Fibroblast of skin of back (primary cell): ENCODE data around the gene RCOR1.
"Not testable (repeated sequence)": the region's sequence is repeated elsewhere in the genome, so short reads cannot be mapped to it uniquely, and the experiment has no call there.

Source experiments
- DNase-seq: peaks from one replicate; pipeline ENCODE4 v3.0.0-alpha.2; 2013

The RCOR1 gene

GRCh38 chr14:102593061-102593824 lies 794 bp downstream of the RCOR1 start:
- DNase-seq, result peak; percentile 43

DNA sequence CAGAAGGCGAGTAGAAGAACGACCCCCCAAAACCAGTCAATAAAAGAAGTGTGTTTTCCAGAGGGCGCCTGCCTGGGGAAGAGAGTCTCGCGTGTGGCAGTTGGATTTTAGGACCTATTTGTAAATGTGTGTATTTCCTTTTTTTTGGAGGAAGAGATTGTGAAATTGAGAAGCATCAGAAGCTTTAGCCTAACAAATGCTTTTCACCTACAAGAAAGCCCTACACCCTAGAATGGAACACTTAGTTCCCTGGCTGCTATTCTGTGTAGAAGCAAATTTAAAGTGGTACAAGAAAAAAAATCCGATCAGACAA lies 1.3 kb downstream of the RCOR1 start:
- DNase-seq, result no peak

DNA sequence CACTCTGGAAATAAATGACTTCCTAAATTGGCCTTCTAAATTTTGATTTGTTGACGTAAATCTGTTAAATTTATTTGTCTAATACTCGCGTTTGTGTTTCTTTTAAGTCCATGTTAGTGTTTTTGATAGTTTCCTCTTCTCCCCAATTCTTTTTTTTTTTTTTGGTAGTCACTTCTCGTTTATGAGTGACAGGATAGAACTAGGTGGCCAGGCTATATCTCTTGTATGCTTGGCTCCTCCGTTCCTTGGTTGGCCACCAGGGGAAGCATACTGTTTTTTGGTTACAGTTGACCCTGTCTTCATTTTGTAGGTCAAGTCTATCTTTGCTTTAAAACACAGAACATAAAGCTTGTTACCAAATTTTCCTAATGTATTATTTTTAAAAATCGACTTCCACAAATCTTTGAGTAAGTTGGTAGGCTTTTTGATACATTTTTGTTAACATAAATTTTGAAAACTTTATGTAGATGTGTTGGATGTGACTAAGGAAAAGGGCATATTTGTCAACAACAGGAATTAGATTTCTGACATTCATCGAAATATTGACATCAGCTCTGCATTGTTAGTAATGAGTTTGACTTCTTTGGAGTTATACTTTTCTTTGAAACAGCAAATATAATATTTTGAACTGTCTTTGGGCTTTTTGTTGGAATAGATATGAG lies 2.2 kb downstream of the RCOR1 start:
- peak; percentile 71 for DNase-seq

- DNase-seq, result no peak
These were observed 9.0 kb downstream of the RCOR1 start for GRCh38 chr14:102601378-102601925.

DNA sequence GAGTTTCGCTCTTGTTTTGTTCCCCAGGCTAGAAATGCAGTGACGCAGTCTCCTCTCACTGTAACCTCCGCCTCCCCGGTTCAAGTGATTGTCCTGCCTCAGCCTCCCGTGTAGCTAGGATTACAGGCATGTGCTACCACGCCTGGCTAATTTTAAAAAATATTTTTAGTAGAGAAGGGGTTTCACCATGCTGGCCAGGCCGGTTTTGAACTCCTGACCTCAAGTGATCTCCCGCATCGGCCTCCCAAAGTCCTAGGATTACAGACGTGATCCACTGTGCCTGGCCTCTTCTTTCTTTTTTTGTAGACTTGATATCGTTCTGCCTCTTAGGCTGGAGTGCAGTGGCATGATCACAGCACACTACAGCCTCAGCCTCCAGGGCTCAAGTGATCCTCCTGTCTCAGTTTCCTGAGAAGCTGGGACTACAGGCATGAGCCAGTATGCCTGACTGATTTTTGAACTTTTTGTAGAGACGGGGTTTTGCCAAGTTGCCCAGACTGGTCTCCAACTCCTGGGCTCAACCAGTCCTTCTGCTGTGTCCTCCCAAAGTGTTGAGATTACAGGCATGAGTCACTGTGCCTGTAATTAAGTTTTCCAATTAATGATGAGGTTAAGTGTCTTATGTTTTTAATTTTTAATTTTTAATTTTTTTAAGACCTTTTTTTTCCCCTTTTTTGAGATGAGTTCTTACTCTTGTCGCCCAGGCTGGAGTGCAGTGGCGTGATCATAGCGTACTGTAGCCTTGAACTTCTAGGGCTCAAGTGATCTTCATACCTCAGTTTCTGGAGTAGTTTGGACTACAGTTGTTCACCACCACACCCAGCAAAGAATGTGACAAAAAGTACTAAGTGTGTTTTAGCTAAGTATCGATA lies 10.2 kb downstream of the RCOR1 start:
- DNase-seq, result no peak

DNA sequence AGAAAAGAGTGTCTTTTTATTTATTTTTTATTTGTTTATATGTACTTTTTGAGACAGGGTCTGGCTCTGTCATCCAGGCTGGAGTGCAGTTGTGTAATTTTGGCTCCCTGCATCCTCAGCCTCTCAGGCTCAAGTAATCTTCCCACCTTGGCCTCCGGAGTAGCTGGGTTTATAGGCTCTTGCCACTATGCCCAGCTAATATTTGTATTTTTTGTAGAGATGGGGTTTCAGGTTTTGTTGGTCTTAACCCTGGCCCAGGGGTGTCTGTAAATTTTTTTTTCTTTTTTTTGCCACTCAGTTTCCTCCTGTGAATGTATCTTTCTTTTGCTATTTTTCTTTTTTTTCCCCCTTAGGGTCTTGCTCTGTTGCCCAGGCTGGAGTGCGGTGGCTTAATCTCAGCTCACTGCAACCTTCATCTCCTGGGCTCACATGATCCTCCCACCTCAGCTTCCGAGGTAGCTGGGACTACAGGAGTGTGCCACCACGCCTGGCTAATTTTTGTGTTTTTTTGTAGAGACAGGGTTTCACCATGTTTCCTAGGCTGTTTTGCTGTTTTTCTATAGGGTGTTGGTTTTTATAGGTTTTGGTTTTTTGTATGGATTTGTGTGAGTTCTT lies 11.0 kb downstream of the RCOR1 start:
- no peak for DNase-seq

DNA sequence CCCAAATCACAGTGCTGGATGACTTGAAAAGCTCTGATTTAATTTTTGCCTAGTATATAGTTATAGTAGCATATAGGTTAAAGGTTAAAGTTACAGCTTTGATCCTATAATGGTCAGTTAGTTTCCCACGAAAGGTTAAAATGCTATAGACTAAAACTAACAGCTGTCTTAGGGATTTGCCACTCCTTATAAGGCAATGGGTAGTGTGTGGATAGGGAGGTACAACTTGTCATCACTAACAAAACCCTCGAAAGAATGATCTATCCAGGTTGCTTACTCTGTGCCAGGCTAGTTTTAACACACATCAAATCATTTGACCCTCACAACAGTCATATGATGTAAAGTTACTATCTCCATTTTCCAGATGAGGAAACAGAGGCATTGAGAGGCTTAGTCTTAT lies 11.7 kb downstream of the RCOR1 start:
- DNase-seq, result no peak

DNA sequence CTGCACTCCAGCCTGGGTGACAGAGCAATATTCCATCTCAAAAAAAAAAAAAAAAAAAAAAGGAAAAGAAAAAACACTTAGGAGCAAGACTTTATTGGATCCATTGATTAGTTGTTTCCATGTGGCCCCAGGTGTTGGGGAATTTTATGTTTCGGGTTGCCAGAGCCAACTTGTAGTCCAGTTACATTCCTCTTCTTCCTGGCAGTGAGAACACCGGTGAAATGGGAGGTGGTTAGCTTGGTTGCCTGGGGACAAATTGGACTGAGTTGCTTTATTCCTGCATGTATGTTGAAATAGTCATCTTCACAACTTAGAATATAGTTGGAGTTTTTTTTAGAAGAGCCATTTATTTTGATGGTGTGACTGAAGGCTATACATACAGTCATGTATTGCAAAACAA lies 12.6 kb downstream of the RCOR1 start:
- DNase-seq, result peak; percentile 20

GRCh38 chr14:102606296-102606695 lies 13.8 kb downstream of the RCOR1 start:
- DNase-seq, result no peak

DNA sequence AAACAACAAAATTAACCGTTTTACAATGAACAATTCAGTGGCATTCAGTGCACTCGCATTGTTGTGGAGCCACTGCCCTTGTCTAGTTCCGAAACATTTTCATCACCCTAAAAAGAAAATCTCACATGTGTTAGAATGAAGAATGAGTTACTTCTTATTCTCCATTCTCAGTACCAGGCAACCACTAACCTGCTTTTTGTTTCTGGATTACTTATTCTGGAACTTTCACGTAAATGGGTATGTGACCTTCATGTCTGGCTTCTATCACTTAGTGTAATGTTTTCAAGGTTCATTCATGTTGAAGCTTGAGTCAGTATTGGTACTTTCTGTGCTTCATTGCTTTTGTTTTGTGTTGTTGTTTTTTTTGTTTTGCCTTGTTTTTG lies 15.6 kb downstream of the RCOR1 start:
- DNase-seq, result no peak

DNA sequence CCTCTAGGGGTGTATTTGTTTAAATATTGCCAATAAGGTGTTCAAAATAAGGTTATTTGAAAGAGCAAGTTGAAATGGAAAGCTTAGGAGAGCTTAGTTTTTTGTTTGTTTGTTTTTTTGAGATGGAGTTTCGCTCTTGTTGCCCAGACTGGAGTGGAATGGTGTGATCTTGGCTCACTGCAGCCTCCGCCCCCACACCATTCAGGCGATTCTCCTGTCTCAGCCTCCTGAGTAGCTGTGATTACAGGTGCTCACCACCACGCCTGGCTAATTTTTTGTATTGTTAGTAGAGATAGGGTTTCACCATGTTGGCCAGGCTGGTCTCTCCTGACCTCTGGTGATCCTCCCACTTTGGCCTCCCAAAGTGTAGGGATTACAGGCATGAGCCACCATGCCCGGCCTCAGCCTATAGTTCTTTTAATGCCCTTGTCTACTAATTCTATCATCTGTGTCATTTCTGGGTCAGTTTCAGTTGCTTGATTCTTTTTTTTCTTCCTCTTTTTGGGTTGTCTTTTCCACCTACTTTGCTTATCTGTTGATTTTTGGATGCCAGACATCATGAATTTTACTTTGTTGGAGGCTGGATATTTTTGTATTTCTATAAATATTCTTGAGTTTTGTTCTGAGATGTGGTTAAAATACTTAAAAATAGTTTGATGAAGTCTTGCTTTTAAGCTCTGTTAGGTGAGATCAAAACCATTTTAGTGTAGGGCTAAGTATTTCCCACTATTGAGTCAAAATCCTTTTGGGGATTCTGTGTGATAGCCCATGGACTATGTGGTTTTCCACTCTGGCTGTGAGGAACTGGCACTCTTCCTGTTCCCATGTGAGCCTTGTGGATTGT lies 18.7 kb downstream of the RCOR1 start:
- no peak for DNase-seq

DNA sequence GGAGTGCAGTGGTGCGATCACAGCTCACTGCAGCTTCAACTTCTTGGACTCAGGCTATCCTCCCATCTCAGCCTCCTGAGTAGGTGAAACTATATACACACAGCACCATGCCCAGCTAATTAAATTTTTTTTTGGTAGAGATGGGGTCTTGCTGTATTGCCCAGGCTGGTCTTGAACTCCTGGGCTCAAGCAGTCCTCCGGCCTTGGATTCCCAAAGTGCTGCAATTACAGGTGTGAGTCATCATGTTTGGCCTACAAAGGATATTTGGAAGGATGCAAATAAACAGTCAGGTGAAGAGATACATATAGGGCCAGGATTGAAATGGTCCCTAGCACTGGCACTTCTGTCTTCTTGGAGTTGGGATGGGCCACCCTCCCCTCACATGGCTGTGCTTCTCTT lies 23.9 kb downstream of the RCOR1 start:
- no peak for DNase-seq

GRCh38 chr14:102616799-102617198 lies 24.4 kb downstream of the RCOR1 start:
- DNase-seq, result no peak

- DNase-seq, result not testable (repeated sequence)
These were observed 26.6 kb downstream of the RCOR1 start for GRCh38 chr14:102619012-102619411.

DNA sequence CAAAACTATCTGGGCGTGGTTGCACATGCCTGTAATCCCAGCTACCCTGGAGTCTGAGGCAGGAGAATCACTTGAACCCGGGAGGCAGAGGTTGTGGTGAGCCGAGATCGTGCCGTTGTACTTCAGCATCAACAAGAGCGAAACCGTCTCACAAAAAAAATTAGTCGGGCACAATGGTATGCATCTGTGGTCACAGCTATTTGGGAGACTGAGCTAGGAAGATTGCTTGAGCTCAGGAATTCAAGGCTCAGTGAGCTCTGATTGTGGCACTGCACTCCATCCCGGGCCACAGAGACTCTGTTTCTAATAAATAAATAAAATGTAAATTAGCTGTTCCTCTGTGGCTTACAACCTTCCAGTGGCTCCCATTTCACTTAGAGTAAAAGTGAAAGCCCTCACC lies 28.0 kb downstream of the RCOR1 start:
- DNase-seq, result peak; percentile 80

DNA sequence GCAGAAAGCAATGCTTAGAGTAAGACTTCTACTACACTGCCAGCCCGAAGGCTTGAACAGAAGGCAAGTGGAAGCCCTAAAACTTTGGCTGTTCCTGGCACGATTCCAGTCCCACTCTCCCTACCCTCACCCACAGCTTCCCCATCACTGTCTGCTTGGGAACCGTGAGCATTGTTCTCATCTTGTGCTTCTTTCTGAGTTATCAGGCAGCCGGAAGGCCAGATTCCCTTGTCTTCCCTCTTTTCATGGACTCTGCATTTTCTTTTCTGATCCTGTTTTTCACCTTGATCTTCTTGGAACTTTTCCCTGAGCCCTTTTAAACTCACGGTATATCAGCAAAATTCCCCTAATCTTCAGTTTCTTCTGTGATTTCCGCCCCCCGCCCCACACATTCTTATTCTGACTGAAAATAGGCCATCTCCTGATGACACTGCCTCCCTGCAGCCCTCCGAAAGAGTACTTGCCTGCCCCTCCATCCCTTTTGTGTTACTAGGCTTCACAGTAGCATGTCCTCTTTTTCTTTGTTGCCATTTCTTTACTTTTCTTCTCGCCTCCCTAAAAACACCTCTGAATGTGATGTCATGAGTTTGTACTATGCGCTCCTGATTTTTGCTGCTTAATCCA lies 29.9 kb downstream of the RCOR1 start:
- no peak for DNase-seq

GRCh38 chr14:102624666-102625065 lies 32.2 kb downstream of the RCOR1 start:
- DNase-seq, result no peak

DNA sequence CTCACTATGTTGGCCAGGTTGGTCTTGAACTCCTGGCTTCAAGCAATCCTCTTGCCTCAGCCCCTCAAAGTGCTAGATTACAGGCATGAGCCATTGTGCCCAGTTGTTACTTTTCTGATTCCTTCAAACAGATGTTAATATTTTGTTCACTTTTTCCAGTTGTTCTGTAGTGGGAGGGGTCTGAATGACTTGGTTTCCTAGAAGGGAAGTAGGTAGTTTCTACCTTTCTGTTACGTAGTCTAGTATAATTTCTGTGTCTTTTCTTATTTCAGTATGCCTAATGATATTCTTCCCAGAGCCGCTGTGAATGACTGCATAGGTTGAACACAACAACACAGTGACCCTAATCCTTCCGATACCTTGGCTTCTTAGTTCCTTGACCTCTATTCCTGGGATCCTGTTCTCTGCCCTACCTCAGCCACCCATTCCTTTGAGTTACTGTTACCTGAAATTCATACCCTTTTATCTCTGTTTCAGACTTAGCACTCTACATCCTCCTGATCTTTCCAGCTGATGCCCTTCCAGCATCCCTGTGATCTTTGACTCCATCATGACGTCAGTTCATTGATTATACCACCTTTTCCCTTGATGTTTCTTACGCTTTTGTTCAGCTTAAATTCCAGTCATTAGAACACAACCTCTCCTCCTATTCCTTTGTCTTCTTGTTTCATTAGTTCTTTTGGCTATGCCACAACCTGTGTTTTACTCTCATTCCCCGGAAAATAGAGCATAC lies 33.3 kb downstream of the RCOR1 start:
- DNase-seq, result no peak

DNA sequence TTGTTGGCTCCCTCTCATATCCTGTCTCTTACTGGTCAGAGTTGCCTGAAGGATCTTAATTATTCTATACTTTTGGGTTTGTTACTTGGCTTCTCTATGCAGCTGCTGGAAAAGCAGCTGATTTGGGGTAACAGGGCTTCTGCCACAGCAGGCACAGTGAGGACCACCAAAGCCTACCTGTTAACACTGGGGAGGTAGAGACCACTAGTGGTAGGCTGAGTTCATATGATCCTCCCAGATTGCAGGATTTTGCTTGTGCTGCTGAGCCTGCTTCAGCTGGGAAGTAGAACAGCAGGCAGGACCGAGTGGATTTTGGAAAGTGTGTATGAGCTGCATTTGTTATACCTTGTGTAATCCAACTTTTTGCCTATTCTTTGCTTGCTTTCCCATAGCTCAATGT lies 34.1 kb downstream of the RCOR1 start:
- no peak for DNase-seq

DNA sequence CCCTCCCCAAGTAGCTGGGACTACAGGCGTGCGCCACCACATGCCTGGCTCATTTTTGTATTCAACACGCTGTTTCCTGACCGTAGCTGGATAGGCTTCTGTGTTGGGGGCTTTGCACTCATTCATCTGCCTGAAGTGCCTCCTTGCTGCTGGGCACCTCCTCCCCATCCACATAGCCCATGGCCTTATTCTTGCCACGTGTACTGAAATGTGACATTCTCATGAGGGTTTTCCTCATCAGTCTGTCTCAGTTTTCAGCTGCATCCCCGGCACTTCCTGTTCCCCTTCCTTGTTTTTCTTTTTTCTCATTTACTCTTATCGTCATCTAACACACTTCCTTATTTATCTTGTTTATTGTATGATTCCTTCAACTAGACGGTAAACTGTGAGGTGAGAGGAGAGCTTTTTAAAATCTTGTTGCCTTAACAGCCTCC lies 36.6 kb downstream of the RCOR1 start:
- DNase-seq, result no peak
